MM.1S (cell line): ENCODE data around the gene FCHSD2.

Experiments
- CTCF ChIP-seq: fragments of 300-600 bp; sonication (generic); IDR thresholded peaks from 2 replicates; pipeline ENCODE4 v1.5.1; 2016; ENCODE audit warnings: antibody characterized with exemption, low read length, mixed read lengths
- EZH2 ChIP-seq: fragments of 300-600 bp; sonication (generic); optimal IDR thresholded peaks from 2 replicates; pipeline ENCODE3; 2017; ENCODE audit warnings: low read depth, mild to moderate bottlenecking, antibody characterized with exemption, low read length, mixed read lengths
- EZH2phosphoT487 ChIP-seq: fragments of 300-600 bp; sonication (generic); IDR thresholded peaks from 2 replicates; pipeline ENCODE4 v1.6.1; 2018; ENCODE audit warnings: antibody characterized with exemption, low read length

- TF ChIP-seq EZH2: no peak
- TF ChIP-seq CTCF: no peak
- TF ChIP-seq EZH2phosphoT487: no peak
Observed at GRCh38 chr11:72821920-72822799, 320.0 kb downstream of the FCHSD2 start.
